T-cell (primary cell): ENCODE results near the gene ATP2A3. TPM values are rescaled to one million over a fixed set of nuclear protein-coding genes. Genes with fewer than 3 reads are reported as not detected.

Experiments
- ATAC-seq, 4 experiments: fragments of 200-7000 bp in 3 of 4; fragments of 150-1000 bp in 1 of 4; cut with Tn5 transposase; replicated peaks in 1 of 4; 1 replicate in 3 of 4; 2 replicates in 1 of 4; pipeline ENCODE4 v1.10.0; 2021; ENCODE audit warnings: moderate library complexity in 3 of 4, mild to moderate bottlenecking in 2 of 4, moderate number of reproducible peaks in 1 of 4
- CTCF ChIA-PET, 2 donors: fragments of 300-600 bp; sonication (Branson Sonifier 250); formaldehyde crosslinking; loops; one replicate each; lab custom pipeline; 2022; ENCODE audit warnings: antibody characterized with exemption in 2 of 2; lab: Charles Lee
- POLR2A ChIA-PET, 2 donors: fragments of 300-600 bp; sonication (Branson Sonifier 250); formaldehyde crosslinking; loops; one replicate each; lab custom pipeline; 2022; ENCODE audit warnings: antibody characterized with exemption in 2 of 2; lab: Charles Lee
- DNase-seq, 35 experiments: peaks; one replicate each; pipeline versions ENCODE4 v3.0.0 to v3.0.0-alpha.2; 2013 to 2023
- H3K27ac ChIP-seq: one replicate; pipeline ENCODE4 v1.5.1; 2013; ENCODE audit warnings: low read length
- H3K27me3 ChIP-seq, 2 experiments: replicated peaks in 1 of 2; 1 replicate in 1 of 2; 2 replicates in 1 of 2; pipeline versions ENCODE4 v1.6.1 to v1.7.0; 2013; ENCODE audit warnings: low read length in 1 of 2, mixed read lengths in 1 of 2; ENCODE audit not compliant: control insufficient read depth in 2 of 2, insufficient read depth in 2 of 2; ENCODE audit errors: extremely low read depth in 1 of 2
- H3K36me3 ChIP-seq, 2 donors: 1 replicate in 1 of 2; 2 replicates in 1 of 2; pipeline versions ENCODE4 v1.6.1 to v1.7.0; 2013; ENCODE audit warnings: low read length in 1 of 2; ENCODE audit not compliant: control insufficient read depth in 2 of 2, insufficient read depth in 1 of 2; ENCODE audit errors: extremely low read depth in 1 of 2
- H3K4me1 ChIP-seq, 2 experiments: 1 replicate in 1 of 2; 2 replicates in 1 of 2; pipeline versions ENCODE4 v1.6.1 to v1.7.0; 2013; ENCODE audit warnings: low read length in 2 of 2, mixed read lengths in 1 of 2; ENCODE audit not compliant: insufficient read depth in 2 of 2, control insufficient read depth in 1 of 2; ENCODE audit errors: extremely low read depth in 1 of 2
- H3K4me3 ChIP-seq, 2 donors: 1 replicate in 1 of 2; 2 replicates in 1 of 2; pipeline versions ENCODE4 v1.5.1 to v1.7.0; 2013; ENCODE audit warnings: mild to moderate bottlenecking in 2 of 2, low read length in 1 of 2, moderate library complexity in 1 of 2; ENCODE audit not compliant: control insufficient read depth in 1 of 2; ENCODE audit errors: extremely low read depth in 1 of 2
- H3K9me3 ChIP-seq: 2 replicates; pipeline ENCODE4 v1.7.0; 2013
- H3K27ac Mint-ChIP-seq, 2 donors: one replicate each; pipeline ENCODE4 v1.8.0; 2020 to 2021; ENCODE audit warnings: mild to moderate bottlenecking in 2 of 2, mixed read lengths in 2 of 2
- H3K27me3 Mint-ChIP-seq, 2 donors: one replicate each; pipeline ENCODE4 v1.8.0; 2021 to 2022; ENCODE audit warnings: mixed read lengths in 2 of 2
- H3K36me3 Mint-ChIP-seq: one replicate; pipeline ENCODE4 v1.8.0; 2021; ENCODE audit warnings: mixed read lengths
- H3K4me1 Mint-ChIP-seq, 3 donors: one replicate each; pipeline ENCODE4 v1.8.0; 2020 to 2022; ENCODE audit warnings: mixed read lengths in 3 of 3, mild to moderate bottlenecking in 1 of 3
- H3K4me3 Mint-ChIP-seq, 3 donors: one replicate each; pipeline ENCODE4 v1.8.0; 2020 to 2022; ENCODE audit warnings: mild to moderate bottlenecking in 3 of 3, mixed read lengths in 3 of 3, moderate library complexity in 3 of 3
- H3K9me3 Mint-ChIP-seq, 3 donors: one replicate each; pipeline ENCODE4 v1.8.0; 2020 to 2022; ENCODE audit warnings: mixed read lengths in 3 of 3
- WGBS: methylation state at CpG from one replicate; pipeline ENCODE4 v1.1.5; 2013; ENCODE audit warnings: missing lambda C conversion rate; ENCODE audit not compliant: insufficient coverage; 5-methylcytosine and 5-hydroxymethylcytosine counted together
- total RNA-seq, 35 experiments: library from RNA in 6 of 35; stranded (reverse) in 6 of 35; fragments of 120-200 nt in 1 of 35; gene quantifications; one replicate each; pipeline versions ENCODE4 v1.2.1 to v1.2.4 and lab custom pipeline; 2013 to 2026

The ATP2A3 gene
- total RNA-seq, 5 donors from 2014 or later (not counting 1 experiment from before 2014, with no cell fraction given), result 228 to 303 (median 248) TPM

DNA sequence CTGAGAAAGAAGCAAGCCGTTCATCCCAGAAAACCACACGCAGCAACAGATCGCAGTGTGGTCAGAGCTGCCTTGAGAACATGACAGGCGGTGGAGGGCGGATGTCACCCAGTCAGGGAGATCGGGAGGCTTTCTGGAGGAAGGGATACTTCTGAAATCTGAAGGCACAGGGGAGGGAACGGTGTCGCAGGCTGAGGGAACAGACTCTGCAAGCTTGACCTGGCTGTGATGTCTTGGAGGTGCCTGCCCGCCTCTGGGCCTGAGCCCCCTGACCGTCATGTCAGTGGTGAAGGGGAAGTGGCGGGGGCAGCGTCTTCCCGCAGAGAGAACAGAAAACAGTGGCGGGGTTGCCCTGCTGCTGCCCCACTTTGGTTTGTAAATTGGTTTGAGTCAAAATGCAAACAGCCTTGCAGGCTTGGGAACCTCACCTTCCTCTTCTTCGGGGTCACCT is 8.1 kb upstream of the ATP2A3 start:
- Histone ChIP-seq H3K27ac (no peak overlapping the region), H3K36me3 (no peaks in the 10 kb centered on the region), H3K4me3 (peak overlapping the region; percentile 1 to 48), H3K9me3 (no peaks in the 10 kb centered on the region), H3K4me1 (peaks cover 8 to 19% of the 10 kb centered on the region in 2 experiments), H3K27me3 (peaks cover 0 to 11% of the 10 kb centered on the region in 2 experiments)
- Mint-ChIP-seq H3K9me3 (peaks cover 0 to 5% (median 0%) of the 10 kb centered on the region in 3 donors), H3K4me3 (peak overlapping the region; percentile 49 to 70 (median 69)), H3K27me3 (peaks cover 0 to 3% of the 10 kb centered on the region in 2 donors), H3K4me1 (peaks cover 15 to 36% (median 16%) of the 10 kb centered on the region in 3 donors), H3K36me3 (no peaks in the 10 kb centered on the region), H3K27ac (peak overlapping the region; percentile 43 to 44)
- ChIA-PET POLR2A (no interaction called here), CTCF (no interaction called here)
- peak in 2 of 35 experiments; percentile 9 to 35 for DNase-seq
- 11% methylated on average over 14 of the region's 15 CpGs for WGBS
- peak; percentile 37 to 68 (median 54) for ATAC-seq

DNA sequence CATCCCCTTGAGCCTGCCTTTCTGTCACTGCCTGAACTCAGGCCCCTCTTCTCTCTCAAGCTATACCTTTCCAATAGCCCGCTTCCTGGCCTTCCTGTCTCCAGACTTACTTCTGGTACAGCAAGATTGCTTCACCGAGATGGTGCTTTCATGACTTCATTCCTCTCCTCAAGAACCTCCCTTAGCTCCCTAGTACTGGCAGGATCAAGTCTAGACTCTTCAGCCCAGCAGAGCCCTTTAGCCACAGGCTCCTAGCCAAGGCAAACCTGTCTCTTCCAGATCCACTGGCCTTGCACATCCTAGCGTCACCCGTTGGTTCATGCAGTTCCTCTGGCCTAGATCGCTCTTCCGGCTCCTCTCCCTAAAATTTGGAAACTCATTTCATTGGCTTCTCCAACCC is 6.4 kb upstream of the ATP2A3 start:
- peaks cover 19 to 45% (median 22%) of the 10 kb centered on the region in 3 donors for H3K4me1 Mint-ChIP-seq
- Histone ChIP-seq H3K27me3 (peaks cover 0 to 11% of the 10 kb centered on the region in 2 experiments), H3K36me3 (no peaks in the 10 kb centered on the region), H3K4me1 (peaks cover 8 to 28% of the 10 kb centered on the region in 2 experiments), H3K27ac (no peak overlapping the region), H3K9me3 (no peaks in the 10 kb centered on the region), H3K4me3 (no peak overlapping the region)
- H3K4me3 Mint-ChIP-seq, result no peak overlapping the region
- H3K9me3 Mint-ChIP-seq, result peaks cover 0 to 5% (median 0%) of the 10 kb centered on the region in 3 donors
- H3K27me3 Mint-ChIP-seq, result peaks cover 0 to 3% of the 10 kb centered on the region in 2 donors
- WGBS, result 97% methylated on average over 5 of the region's 6 CpGs
- ATAC-seq (no peak), DNase-seq (no peak)
- H3K27ac Mint-ChIP-seq, result no peak overlapping the region
- ChIA-PET POLR2A (interaction anchor here (0.5 to 0.6 kb wide), 3 partner anchors 30 to 1626 kb away, joined by 3 read pairs; no protein-coding TSS in a partner anchor), CTCF (no interaction called here)
- no peaks in the 10 kb centered on the region for H3K36me3 Mint-ChIP-seq

DNA sequence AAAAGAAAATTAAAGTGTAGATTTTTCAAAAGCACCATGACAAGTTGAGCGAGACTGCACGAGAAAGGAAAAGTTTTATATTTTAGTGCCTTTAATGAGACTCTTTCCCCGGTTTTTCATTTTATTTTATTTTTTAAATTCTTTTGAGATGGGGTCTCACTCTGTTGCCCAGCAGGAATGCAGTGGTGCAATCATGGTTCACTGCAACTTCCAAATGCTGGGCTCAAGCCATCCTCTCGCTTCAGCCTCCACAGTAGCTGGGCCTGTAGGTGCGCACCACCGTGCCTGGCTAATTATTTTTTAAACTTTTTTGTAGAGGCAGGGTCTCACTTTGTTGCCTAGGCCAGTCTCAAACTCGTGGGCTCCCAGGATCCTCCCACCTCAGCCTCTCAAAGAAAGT is 5.7 kb upstream of the ATP2A3 start:
- Histone ChIP-seq H3K9me3 (no peaks in the 10 kb centered on the region), H3K36me3 (no peaks in the 10 kb centered on the region), H3K27me3 (peaks cover 0 to 11% of the 10 kb centered on the region in 2 experiments), H3K27ac (no peak overlapping the region), H3K4me3 (no peak overlapping the region), H3K4me1 (peaks cover 15 to 35% of the 10 kb centered on the region in 2 experiments)
- ATAC-seq (no peak), DNase-seq (no peak)
- no peak overlapping the region for H3K4me3 Mint-ChIP-seq
- ChIA-PET CTCF (no interaction called here), POLR2A (interaction anchor here in 1 of 2 donors (0.5 to 0.6 kb wide), 2 partner anchors 30 to 584 kb away, joined by 3 read pairs; no protein-coding TSS in a partner anchor)
- peaks cover 0 to 4% (median 0%) of the 10 kb centered on the region in 3 donors for H3K9me3 Mint-ChIP-seq
- WGBS, result 83% methylated on average over 3 of the region's 7 CpGs
- no peak overlapping the region for H3K27ac Mint-ChIP-seq
- no peaks in the 10 kb centered on the region for H3K36me3 Mint-ChIP-seq
- peaks cover 0 to 3% of the 10 kb centered on the region in 2 donors for H3K27me3 Mint-ChIP-seq
- peaks cover 24 to 51% (median 29%) of the 10 kb centered on the region in 3 donors for H3K4me1 Mint-ChIP-seq

DNA sequence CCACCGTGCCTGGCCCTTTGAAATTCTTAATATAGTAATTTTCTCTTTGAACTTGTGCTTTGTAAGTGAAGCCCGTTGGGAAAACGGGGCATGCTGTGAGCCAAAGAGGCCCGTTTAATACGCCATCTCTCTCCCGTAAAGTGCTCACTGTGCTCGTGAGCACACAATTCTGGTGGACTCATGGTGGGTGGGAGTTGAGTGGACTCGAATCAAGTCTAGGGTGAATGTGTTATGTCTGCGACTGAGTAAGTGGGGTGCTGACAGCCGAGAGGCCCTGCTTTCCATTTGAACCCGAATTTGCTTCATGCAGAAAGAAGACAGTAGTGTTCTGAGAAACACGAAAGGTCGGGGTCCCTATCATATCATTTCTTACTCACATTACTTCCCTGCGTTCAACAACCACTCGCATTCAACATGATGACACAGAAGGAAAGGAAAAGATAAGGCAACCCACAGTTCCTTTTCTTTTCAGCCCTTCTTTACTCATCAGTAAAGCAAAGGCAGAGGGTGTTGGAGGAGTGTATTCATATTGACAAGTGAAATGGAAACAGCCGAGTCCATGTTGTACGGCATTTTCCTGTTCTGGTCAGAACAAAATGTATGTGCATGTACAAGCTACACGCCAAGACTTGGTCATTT is 4.8 kb upstream of the ATP2A3 start:
- ChIA-PET POLR2A (no interaction called here), CTCF (no interaction called here)
- ATAC-seq, result no peak
- Histone ChIP-seq H3K9me3 (no peaks in the 10 kb centered on the region), H3K27ac (no peak overlapping the region), H3K4me3 (no peak overlapping the region), H3K27me3 (peaks cover 0 to 11% of the 10 kb centered on the region in 2 experiments), H3K4me1 (peaks cover 15 to 40% of the 10 kb centered on the region in 2 experiments), H3K36me3 (no peaks in the 10 kb centered on the region)
- H3K9me3 Mint-ChIP-seq, result no peaks in the 10 kb centered on the region
- no peak overlapping the region for H3K4me3 Mint-ChIP-seq
- peaks cover 22 to 49% (median 29%) of the 10 kb centered on the region in 3 donors for H3K4me1 Mint-ChIP-seq
- H3K27ac Mint-ChIP-seq, result no peak overlapping the region
- no peaks in the 10 kb centered on the region for H3K36me3 Mint-ChIP-seq
- no peak for DNase-seq
- 97% methylated on average over 9 of the region's 18 CpGs for WGBS
- peaks cover 0 to 3% of the 10 kb centered on the region in 2 donors for H3K27me3 Mint-ChIP-seq

DNA sequence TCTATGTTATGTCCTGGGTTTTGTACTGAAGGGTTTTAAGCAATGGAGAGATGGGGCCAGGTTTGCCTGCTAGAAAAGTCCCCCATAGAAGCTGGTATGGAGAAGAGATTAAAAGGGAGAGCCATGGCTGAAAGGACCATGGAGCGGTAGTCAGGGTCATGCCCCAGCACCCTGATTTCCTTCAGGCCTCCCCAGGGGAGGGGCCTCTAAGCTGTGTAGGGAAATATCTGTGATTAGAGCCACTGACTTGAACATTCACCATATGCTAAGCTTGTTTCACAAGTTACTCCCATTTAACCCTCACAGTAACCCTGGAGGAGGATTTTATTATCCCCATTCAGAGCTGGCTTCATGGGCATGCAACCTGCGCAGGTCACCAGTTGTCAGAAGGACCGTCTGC is 3.8 kb upstream of the ATP2A3 start:
- Histone ChIP-seq H3K4me3 (no peak overlapping the region), H3K27me3 (peaks cover 0 to 10% of the 10 kb centered on the region in 2 experiments), H3K36me3 (peaks cover 0 to 4% of the 10 kb centered on the region in 2 donors), H3K4me1 (peaks cover 19 to 36% of the 10 kb centered on the region in 2 experiments), H3K9me3 (no peaks in the 10 kb centered on the region), H3K27ac (no peak overlapping the region)
- Mint-ChIP-seq H3K27me3 (peaks cover 0 to 3% of the 10 kb centered on the region in 2 donors), H3K4me3 (no peak overlapping the region), H3K36me3 (no peaks in the 10 kb centered on the region), H3K4me1 (peaks cover 25 to 44% (median 32%) of the 10 kb centered on the region in 3 donors), H3K27ac (peak overlapping the region in 1 of 2 donors; percentile 23), H3K9me3 (no peaks in the 10 kb centered on the region)
- ChIA-PET CTCF (no interaction called here), POLR2A (interaction anchor here in 1 of 2 donors (0.6 kb wide), 1 partner anchor 37 kb away, joined by 3 read pairs; no protein-coding TSS in a partner anchor)
- no peak for DNase-seq
- ATAC-seq, result no peak
- 100% methylated on average over 1 of the region's 3 CpGs for WGBS

DNA sequence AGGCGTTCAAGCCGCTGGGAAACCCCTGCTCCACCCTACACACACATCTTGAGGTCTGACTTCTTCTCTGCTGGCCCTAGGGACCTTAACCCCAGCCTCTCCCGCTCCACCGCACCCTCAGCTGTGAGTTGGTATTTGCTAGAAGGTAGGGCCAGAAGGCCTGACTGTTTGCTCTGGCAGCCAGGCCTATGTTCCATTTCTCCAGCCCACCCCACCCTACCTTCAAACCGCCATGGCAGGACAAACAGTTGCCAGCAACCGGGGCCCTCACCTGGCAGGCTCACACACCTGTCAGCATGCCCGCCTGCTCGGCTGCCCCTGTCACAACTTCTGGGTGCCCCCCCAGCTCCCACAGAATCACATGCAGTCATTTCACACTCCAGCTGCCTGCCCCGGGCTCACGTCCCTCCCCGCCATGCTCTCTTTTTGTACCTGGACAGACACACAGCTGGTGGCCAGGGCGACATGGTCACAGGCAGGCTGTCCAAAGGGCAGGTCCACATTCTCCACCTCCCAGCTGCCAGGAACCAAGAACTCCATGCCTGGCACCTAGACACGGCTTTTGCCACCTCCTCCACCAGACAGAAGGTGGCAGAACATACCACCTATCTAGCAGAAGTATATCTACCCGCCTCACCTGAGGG is 2.6 kb upstream of the ATP2A3 start:
- H3K4me3 Mint-ChIP-seq, result peak overlapping the region in 1 of 3 donors; percentile 13
- ChIA-PET CTCF (interaction anchor here in 1 of 2 donors (0.9 kb wide), 1 partner anchor 74 kb away, joined by 3 read pairs; the partner anchor contains the start of gene CAMKK1), POLR2A (interaction anchor here in 1 of 2 donors (0.6 kb wide), 1 partner anchor 160 kb away, joined by 6 read pairs; no protein-coding TSS in a partner anchor)
- Histone ChIP-seq H3K9me3 (no peaks in the 10 kb centered on the region), H3K4me3 (no peak overlapping the region), H3K27ac (no peak overlapping the region), H3K4me1 (peaks cover 22 to 36% of the 10 kb centered on the region in 2 experiments), H3K27me3 (peaks cover 0 to 3% of the 10 kb centered on the region in 2 experiments), H3K36me3 (peaks cover 0 to 5% of the 10 kb centered on the region in 2 donors)
- ATAC-seq (no peak), DNase-seq (no peak)
- H3K4me1 Mint-ChIP-seq, result peaks cover 25 to 44% (median 32%) of the 10 kb centered on the region in 3 donors
- H3K36me3 Mint-ChIP-seq, result no peaks in the 10 kb centered on the region
- no peaks in the 10 kb centered on the region for H3K9me3 Mint-ChIP-seq
- H3K27ac Mint-ChIP-seq, result peak overlapping the region in 1 of 2 donors; percentile 67
- WGBS, result 95% methylated on average over 9 of the region's 14 CpGs
- peaks cover 0 to 3% of the 10 kb centered on the region in 2 donors for H3K27me3 Mint-ChIP-seq
